Left ventricle myocardium inferior (tissue), 1 donor: ENCODE results near the gene NOL6. TPM values are rescaled to one million over a fixed set of nuclear protein-coding genes. Genes with fewer than 3 reads are reported as not detected.

Source experiments
- DNase-seq: peaks from one replicate; pipeline ENCODE4 v3.0.0-alpha.2; 2020
- H3K27ac ChIP-seq: fragments of 200-600 bp; replicated peaks from 2 replicates; pipeline ENCODE4 v1.8.0; 2021
- H3K27me3 ChIP-seq: fragments of 200-600 bp; 2 replicates; pipeline ENCODE4 v1.8.0; 2021; ENCODE audit warnings: low read depth
- H3K36me3 ChIP-seq: fragments of 200-600 bp; 2 replicates; pipeline ENCODE4 v1.8.0; 2021
- H3K4me1 ChIP-seq: fragments of 200-600 bp; 2 replicates; pipeline ENCODE4 v1.8.0; 2021
- H3K4me3 ChIP-seq: fragments of 200-600 bp; 2 replicates; pipeline ENCODE4 v1.8.0; 2021; ENCODE audit warnings: mild to moderate bottlenecking, moderate library complexity
- H3K9me3 ChIP-seq: fragments of 200-600 bp; replicated peaks from 2 replicates; pipeline ENCODE4 v1.8.0; 2021
- intact Hi-C: fragments of 100-400 bp; cut with micrococcal nuclease; formaldehyde crosslinking; loops from one replicate; pipeline ENCODE4 v1.11.0; 2022
- total RNA-seq: library from RNA; stranded (reverse); fragmentation: NEBNext Ultra II Directional; extraction: Animal tissue kit (Norgen Biotek cat#: 25700); gene quantifications from one replicate; pipeline ENCODE4 v1.2.1, GENCODE V29; 2021
- TF ChIP-seq, protein P1 (sequence below): fragments of 200-600 bp; IDR thresholded peaks from 2 replicates; pipeline ENCODE4 v1.8.0; 2021; ENCODE audit warnings: antibody characterized with exemption, mild to moderate bottlenecking, borderline replicate concordance
- donor health status: DM: no; HTN: yes; CAD: no; lungs with severe emphysema.

The NOL6 gene
- total RNA-seq, 1 donor from 2014 or later = 13.4 TPM

DNA sequence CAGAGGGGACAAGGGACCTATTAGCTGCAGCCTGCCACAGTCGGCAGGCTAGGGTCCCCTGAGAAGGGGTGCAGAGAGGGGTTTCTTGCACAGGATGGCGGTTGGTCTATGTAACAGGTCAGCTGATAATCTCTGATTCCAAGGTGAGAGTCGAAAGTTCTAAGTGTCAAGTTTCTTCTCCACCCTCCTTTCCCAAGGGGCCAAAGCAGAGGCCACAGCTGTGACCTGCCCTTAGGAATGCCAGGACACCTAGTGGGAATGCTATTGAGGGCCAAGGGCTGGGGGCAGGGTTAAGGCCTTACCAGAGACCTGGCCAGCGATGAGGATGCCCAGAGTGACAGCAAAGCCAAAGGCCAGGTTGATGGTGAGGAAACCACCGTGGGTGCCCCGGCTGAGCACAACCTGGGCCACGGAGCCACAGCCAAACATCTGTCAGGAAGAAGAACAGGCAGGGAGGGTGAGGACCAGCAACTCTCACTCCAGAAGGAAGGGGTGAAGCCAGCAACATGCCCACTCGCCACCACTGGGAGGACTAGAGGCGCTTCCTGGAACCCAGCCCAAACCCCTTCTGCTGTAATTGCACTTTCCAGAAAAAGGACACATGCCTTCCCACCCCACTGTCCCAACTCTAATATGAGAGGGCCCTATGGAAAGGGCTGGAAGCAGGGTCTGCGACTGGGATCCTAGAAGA, 30.1 kb downstream of the NOL6 start:
- TF ChIP-seq, protein P1, sequence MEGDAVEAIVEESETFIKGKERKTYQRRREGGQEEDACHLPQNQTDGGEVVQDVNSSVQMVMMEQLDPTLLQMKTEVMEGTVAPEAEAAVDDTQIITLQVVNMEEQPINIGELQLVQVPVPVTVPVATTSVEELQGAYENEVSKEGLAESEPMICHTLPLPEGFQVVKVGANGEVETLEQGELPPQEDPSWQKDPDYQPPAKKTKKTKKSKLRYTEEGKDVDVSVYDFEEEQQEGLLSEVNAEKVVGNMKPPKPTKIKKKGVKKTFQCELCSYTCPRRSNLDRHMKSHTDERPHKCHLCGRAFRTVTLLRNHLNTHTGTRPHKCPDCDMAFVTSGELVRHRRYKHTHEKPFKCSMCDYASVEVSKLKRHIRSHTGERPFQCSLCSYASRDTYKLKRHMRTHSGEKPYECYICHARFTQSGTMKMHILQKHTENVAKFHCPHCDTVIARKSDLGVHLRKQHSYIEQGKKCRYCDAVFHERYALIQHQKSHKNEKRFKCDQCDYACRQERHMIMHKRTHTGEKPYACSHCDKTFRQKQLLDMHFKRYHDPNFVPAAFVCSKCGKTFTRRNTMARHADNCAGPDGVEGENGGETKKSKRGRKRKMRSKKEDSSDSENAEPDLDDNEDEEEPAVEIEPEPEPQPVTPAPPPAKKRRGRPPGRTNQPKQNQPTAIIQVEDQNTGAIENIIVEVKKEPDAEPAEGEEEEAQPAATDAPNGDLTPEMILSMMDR = no peak
- Histone ChIP-seq H3K36me3 (no peaks in the 10 kb centered on the region), H3K27ac (no peak overlapping the region), H3K27me3 (no peaks in the 10 kb centered on the region), H3K4me3 (no peak overlapping the region), H3K4me1 (peaks cover 41% of the 10 kb centered on the region), H3K9me3 (no peaks in the 10 kb centered on the region)
- intact Hi-C loops = no loop called here
- DNase-seq = no peak

DNA sequence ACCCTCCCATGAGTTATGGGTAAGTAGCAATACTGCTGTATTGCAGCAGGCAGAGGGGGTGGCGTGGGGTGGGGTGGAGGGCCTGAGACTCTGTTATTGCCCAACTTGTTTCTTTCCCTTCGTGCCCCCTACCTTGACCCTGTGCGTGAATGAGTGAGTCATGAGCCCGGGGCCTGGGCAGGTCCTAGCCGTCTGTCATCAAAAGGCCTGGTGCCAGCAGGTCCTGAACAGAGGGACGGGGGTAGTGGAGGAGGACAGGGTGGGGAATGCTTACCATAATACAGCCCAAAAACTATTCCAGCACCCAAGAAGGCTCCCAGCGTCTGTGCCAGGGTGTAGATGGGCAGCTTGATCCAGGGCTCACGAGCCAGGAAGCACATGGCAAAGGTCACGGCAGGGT, 30.7 kb downstream of the NOL6 start:
- DNase-seq = no peak
- Histone ChIP-seq H3K27me3 (no peaks in the 10 kb centered on the region), H3K36me3 (no peaks in the 10 kb centered on the region), H3K9me3 (no peaks in the 10 kb centered on the region), H3K4me3 (no peak overlapping the region), H3K4me1 (peaks cover 40% of the 10 kb centered on the region), H3K27ac (no peak overlapping the region)
- TF ChIP-seq, protein P1 = no peak
- intact Hi-C loops = no loop called here

DNA sequence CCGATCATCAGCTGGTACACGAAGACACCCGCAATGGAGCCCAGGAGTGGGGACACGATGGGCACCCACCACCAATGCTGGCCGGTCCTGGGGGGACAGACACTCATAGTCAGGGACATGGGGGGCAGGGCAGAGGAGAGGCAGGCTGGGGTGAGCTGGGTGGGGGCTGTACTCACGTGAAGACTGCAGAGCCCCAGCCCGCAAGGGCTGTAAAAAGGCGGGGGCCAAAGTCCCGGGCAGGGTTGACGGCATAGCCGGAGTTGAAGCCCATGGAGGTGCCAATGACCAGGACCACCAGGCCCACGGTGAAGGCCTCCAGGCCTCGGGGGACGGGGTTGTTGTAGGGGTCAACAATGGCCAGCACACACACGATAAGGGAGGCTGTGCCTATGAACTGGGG, 31.6 kb downstream of the NOL6 start:
- Histone ChIP-seq H3K27me3 (no peaks in the 10 kb centered on the region), H3K4me1 (peaks cover 37% of the 10 kb centered on the region), H3K27ac (no peak overlapping the region), H3K4me3 (no peak overlapping the region), H3K36me3 (no peaks in the 10 kb centered on the region), H3K9me3 (no peaks in the 10 kb centered on the region)
- intact Hi-C loops = no loop called here
- TF ChIP-seq, protein P1 = no peak
- no peak for DNase-seq

DNA sequence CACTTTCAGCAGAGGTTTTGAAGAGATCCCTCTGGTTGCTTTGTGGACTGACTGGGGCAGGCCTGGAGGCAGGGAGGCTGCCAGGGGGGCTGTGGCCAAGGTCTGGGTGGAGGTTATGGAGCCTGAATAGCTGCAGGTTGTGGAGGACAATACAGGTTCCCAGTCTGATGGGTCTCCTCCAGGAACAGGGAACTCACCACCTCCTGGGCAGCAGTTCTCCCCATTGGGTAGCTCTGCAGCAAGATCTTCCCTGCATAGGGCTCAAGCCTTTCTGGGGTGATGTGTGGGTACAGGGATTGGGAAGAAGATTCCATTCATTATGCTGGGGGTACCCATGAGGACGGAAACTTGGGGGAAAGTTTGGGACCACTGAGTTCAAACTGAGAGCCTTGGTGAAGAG, 33.1 kb downstream of the NOL6 start:
- H3K27ac ChIP-seq = peak overlapping the region; percentile 64
- no peaks in the 10 kb centered on the region for H3K9me3 ChIP-seq
- H3K4me3 ChIP-seq = no peak overlapping the region
- intact Hi-C loops = no loop called here
- peaks cover 40% of the 10 kb centered on the region for H3K4me1 ChIP-seq
- no peak for DNase-seq
- peaks cover 13% of the 10 kb centered on the region for H3K27me3 ChIP-seq
- H3K36me3 ChIP-seq = no peaks in the 10 kb centered on the region
- TF ChIP-seq, protein P1 = no peak

DNA sequence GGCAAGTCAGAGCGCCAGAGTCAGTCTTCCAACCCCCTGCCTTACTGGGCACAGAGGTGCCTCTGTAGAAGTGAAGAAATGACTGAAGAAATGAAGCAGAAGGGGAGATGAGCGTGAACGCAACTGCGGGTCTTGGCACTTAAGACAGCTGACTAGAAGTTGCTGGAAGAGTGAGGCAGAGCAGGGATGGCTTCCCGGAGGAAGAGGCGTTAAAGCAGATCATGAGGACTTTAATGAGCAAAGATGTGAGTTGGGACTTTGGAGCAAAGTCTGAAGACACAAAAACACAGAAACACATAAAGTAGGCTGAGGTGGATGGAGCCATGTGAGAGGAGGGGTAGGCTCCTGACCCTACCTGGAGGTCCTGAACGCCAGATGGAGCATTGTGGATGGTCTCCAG, 33.5 kb downstream of the NOL6 start:
- Histone ChIP-seq H3K4me1 (peaks cover 36% of the 10 kb centered on the region), H3K9me3 (no peaks in the 10 kb centered on the region), H3K27me3 (peaks cover 17% of the 10 kb centered on the region), H3K36me3 (no peaks in the 10 kb centered on the region), H3K27ac (peak overlapping the region; percentile 64), H3K4me3 (no peak overlapping the region)
- DNase-seq = no peak
- TF ChIP-seq, protein P1 = no peak
- intact Hi-C loops = no loop called here
